Neural cell (in vitro differentiated cells): ENCODE results near the gene TMEM232. TPM values are rescaled to one million over a fixed set of nuclear protein-coding genes. Genes with fewer than 3 reads are reported as not detected.

Experiments used
- H2AFZ ChIP-seq: fragments of 200-600, 300-800 bp; sonication (generic), shearing (Covaris generic); 2 replicates; pipeline ENCODE4 v1.6.0; 2014; ENCODE audit warnings: low read depth, mild to moderate bottlenecking, antibody characterized with exemption, low read length, moderate library complexity
- H3F3A ChIP-seq: fragments of 200-600 bp; shearing (Covaris generic); 2 replicates; pipeline ENCODE4 v1.6.1; 2016; ENCODE audit warnings: mild to moderate bottlenecking, moderate library complexity, mixed read lengths, antibody characterized with exemption, low read length; ENCODE audit not compliant: insufficient read depth, poor library complexity, severe bottlenecking
- H3K27ac ChIP-seq: fragments of 200-600, 300-800 bp; sonication (generic), shearing (Covaris generic); 2 replicates; pipeline ENCODE4 v1.5.1; 2014; ENCODE audit warnings: mild to moderate bottlenecking, low read length, moderate library complexity
- H3K27me3 ChIP-seq: fragments of 300-800, 200-600 bp; sonication (generic), shearing (Covaris generic); 2 replicates; pipeline ENCODE4 v1.6.0; 2014; ENCODE audit warnings: mild to moderate bottlenecking, low read depth, low read length, moderate library complexity; ENCODE audit not compliant: insufficient read depth
- H3K36me3 ChIP-seq: fragments of 300-800, 200-600 bp; sonication (generic), shearing (Covaris generic); 2 replicates; pipeline ENCODE4 v1.5.1; 2014; ENCODE audit warnings: mild to moderate bottlenecking, antibody characterized with exemption, low read length, moderate library complexity; ENCODE audit not compliant: insufficient read depth
- H3K4me2 ChIP-seq: fragments of 300-800, 200-600 bp; sonication (generic), shearing (Covaris generic); 2 replicates; pipeline ENCODE4 v1.6.0; 2014; ENCODE audit warnings: mild to moderate bottlenecking, low read length
- H3K4me3 ChIP-seq: fragments of 300-800, 200-600 bp; sonication (generic), shearing (Covaris generic); 2 replicates; pipeline ENCODE4 v1.5.1; 2014; ENCODE audit warnings: mild to moderate bottlenecking, low read length, moderate library complexity
- H3K79me2 ChIP-seq: fragments of 200-600 bp; shearing (Covaris generic); replicated peaks from 2 replicates; pipeline ENCODE4 v1.6.0; 2014; ENCODE audit warnings: mild to moderate bottlenecking, low read length, moderate library complexity; ENCODE audit not compliant: insufficient read depth
- H3K9ac ChIP-seq: fragments of 300-800, 200-600 bp; sonication (generic), shearing (Covaris generic); 2 replicates; pipeline ENCODE4 v1.6.1; 2016; ENCODE audit warnings: mild to moderate bottlenecking, low read length, mixed read lengths
- H3K9me2 ChIP-seq: fragments of 200-600 bp; shearing (Covaris generic); 2 replicates; pipeline ENCODE4 v1.6.1; 2016; ENCODE audit warnings: mild to moderate bottlenecking, low read length, mixed read lengths; ENCODE audit not compliant: insufficient read depth
- H3K9me3 ChIP-seq: fragments of 200-600, 300-800 bp; sonication (generic), shearing (Covaris generic); 2 replicates; pipeline ENCODE4 v1.6.1; 2016; ENCODE audit warnings: mild to moderate bottlenecking, mixed run types, low read length, moderate library complexity, mixed read lengths
- H4K20me1 ChIP-seq: fragments of 200-600 bp; shearing (Covaris generic); 2 replicates; pipeline ENCODE4 v1.6.1; 2016; ENCODE audit warnings: mild to moderate bottlenecking, mixed run types; ENCODE audit not compliant: insufficient read depth
- CTCF ChIP-seq: fragments of 450-650 bp; IDR thresholded peaks from 2 replicates; pipeline ENCODE4 v1.5.1; 2014; ENCODE audit warnings: antibody characterized with exemption, mild to moderate bottlenecking, moderate library complexity; ENCODE audit not compliant: poor library complexity, severe bottlenecking
- EP300 ChIP-seq: fragments of 450-650 bp; conservative IDR thresholded peaks from 2 replicates; pipeline ENCODE4 v1.6.1; 2014; ENCODE audit warnings: antibody characterized with exemption, mild to moderate bottlenecking, moderate library complexity; ENCODE audit not compliant: poor library complexity, severe bottlenecking
- EZH2 ChIP-seq: fragments of 200-600, 300-800 bp; shearing (Covaris generic), sonication (generic); IDR thresholded peaks from 2 replicates; pipeline ENCODE4 v1.6.1; 2014; ENCODE audit warnings: antibody characterized with exemption, low read length, borderline replicate concordance, mild to moderate bottlenecking; ENCODE audit not compliant: insufficient read depth, poor library complexity, severe bottlenecking
- MXI1 ChIP-seq: fragments of 450-650 bp; conservative IDR thresholded peaks from 2 replicates; pipeline ENCODE4 v1.6.1; 2014; ENCODE audit warnings: antibody characterized with exemption, mild to moderate bottlenecking; ENCODE audit not compliant: poor library complexity, severe bottlenecking
- POLR2AphosphoS5 ChIP-seq: IDR thresholded peaks from 2 replicates; pipeline ENCODE4 v1.6.1; 2012
- RAD21 ChIP-seq: fragments of 450-650 bp; conservative IDR thresholded peaks from 2 replicates; pipeline ENCODE4 v1.6.1; 2014; ENCODE audit warnings: antibody characterized with exemption, mild to moderate bottlenecking, moderate library complexity
- REST ChIP-seq: IDR thresholded peaks from 2 replicates; pipeline ENCODE4 v1.6.1; 2012; ENCODE audit warnings: borderline replicate concordance
- SMC3 ChIP-seq: fragments of 450-650 bp; conservative IDR thresholded peaks from 2 replicates; pipeline ENCODE4 v1.6.1; 2014; ENCODE audit warnings: antibody characterized with exemption, mild to moderate bottlenecking, moderate library complexity; ENCODE audit not compliant: poor library complexity
- TAF1 ChIP-seq: IDR thresholded peaks from 2 replicates; pipeline ENCODE4 v1.6.1; 2012; ENCODE audit warnings: low read depth
- polyA plus RNA-seq: library from polyadenylated mRNA; depleted of rRNA; stranded (reverse); fragments of >200 nt; gene quantifications from 2 replicates; pipeline ENCODE4 v1.2.3, GENCODE V29; 2014

The TMEM232 gene
- polyA plus RNA-seq, 1 donor from 2014 or later: 7.4 TPM

GRCh38 chr5:110476164-110476563, 250.3 kb downstream of the TMEM232 start:
- no peaks in the 10 kb centered on the region for H3K9me3 ChIP-seq
- H3F3A ChIP-seq: no peaks in the 10 kb centered on the region
- H3K9ac ChIP-seq: no peak overlapping the region
- TF ChIP-seq CTCF: no peak
- TF ChIP-seq EP300: no peak
- no peak for TF ChIP-seq SMC3
- TF ChIP-seq POLR2AphosphoS5: no peak
- no peak for TF ChIP-seq RAD21
- no peak for TF ChIP-seq REST
- no peak for TF ChIP-seq MXI1
- TF ChIP-seq TAF1: no peak
- TF ChIP-seq EZH2: no peak
- H4K20me1 ChIP-seq: no peaks in the 10 kb centered on the region
- H3K4me3 ChIP-seq: no peak overlapping the region
- no peaks in the 10 kb centered on the region for H3K79me2 ChIP-seq
- no peak overlapping the region for H3K4me2 ChIP-seq
- H3K9me2 ChIP-seq: no peaks in the 10 kb centered on the region
- no peaks in the 10 kb centered on the region for H3K27me3 ChIP-seq
- H2AFZ ChIP-seq: no peak overlapping the region
- H3K36me3 ChIP-seq: no peaks in the 10 kb centered on the region
- no peak overlapping the region for H3K27ac ChIP-seq

- H4K20me1 ChIP-seq: no peaks in the 10 kb centered on the region
- TF ChIP-seq MXI1 (no peak), EP300 (no peak), POLR2AphosphoS5 (no peak), TAF1 (no peak), EZH2 (no peak), CTCF (no peak), SMC3 (no peak), RAD21 (no peak), REST (no peak)
- H3K36me3 ChIP-seq: no peaks in the 10 kb centered on the region
- H3K79me2 ChIP-seq: no peaks in the 10 kb centered on the region
- H3K9me3 ChIP-seq: no peaks in the 10 kb centered on the region
- H3K4me2 ChIP-seq: no peak overlapping the region
- H3K27me3 ChIP-seq: no peaks in the 10 kb centered on the region
- no peak overlapping the region for H3K4me3 ChIP-seq
- H3K9me2 ChIP-seq: no peaks in the 10 kb centered on the region
- H3K27ac ChIP-seq: no peak overlapping the region
- no peaks in the 10 kb centered on the region for H3F3A ChIP-seq
- no peak overlapping the region for H3K9ac ChIP-seq
- no peak overlapping the region for H2AFZ ChIP-seq
Observed at GRCh38 chr5:110475529-110475928, 250.9 kb downstream of the TMEM232 start.
